Measurements from ENCODE around the gene LRRFIP1.
"Not testable (repeated sequence)": the region's sequence is repeated elsewhere in the genome, so short reads cannot be mapped to it uniquely, and the experiment has no call there.

Gene LRRFIP1

DNA sequence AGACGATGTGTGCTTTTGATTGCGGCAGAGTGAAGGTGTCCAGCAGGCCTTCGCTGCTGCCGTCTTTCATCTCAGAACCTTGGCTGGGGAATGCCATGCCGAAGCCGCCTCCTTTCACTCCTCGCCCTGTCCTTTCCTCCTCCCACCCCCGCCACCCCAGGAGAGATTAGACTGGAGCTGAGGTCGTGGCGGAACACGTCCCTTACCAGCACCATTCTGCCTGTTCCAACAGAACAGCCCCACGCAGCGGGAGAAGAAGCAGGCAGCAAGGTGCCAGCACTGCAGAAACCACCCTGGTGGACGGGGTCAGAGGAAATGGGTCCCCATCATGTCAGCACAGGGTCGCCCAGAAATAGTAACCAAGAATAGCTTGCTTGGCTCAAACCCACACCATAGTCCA lies 146.4 kb downstream of the LRRFIP1 start:
- Histone ChIP-seq H2AFZ (ENCODE audit: low read depth, low read length) (no peak overlapping the region), H3K4me3 (ENCODE audit: low read length) (no peak overlapping the region), H3K36me3 (ENCODE audit: insufficient read depth, low read length) (peaks cover 36% of the 10 kb centered on the region), H3K27me3 (ENCODE audit: insufficient read depth, low read length) (no peaks in the 10 kb centered on the region), H3K4me1 (ENCODE audit: insufficient read depth, low read length) (peaks cover 8% of the 10 kb centered on the region), H3K9me3 (ENCODE audit: low read length) (peaks cover 3% of the 10 kb centered on the region)

GRCh38 chr2:237774811-237775553 lies 147.6 kb downstream of the LRRFIP1 start:
- H3K4me3 ChIP-seq (ENCODE audit: low read length) = no peak overlapping the region
- peaks cover 35% of the 10 kb centered on the region for H3K36me3 ChIP-seq (ENCODE audit: insufficient read depth, low read length)
- peaks cover 8% of the 10 kb centered on the region for H3K4me1 ChIP-seq (ENCODE audit: insufficient read depth, low read length)
- no peaks in the 10 kb centered on the region for H3K27me3 ChIP-seq (ENCODE audit: insufficient read depth, low read length)
- peaks cover 3% of the 10 kb centered on the region for H3K9me3 ChIP-seq (ENCODE audit: low read length)
- no peak overlapping the region for H2AFZ ChIP-seq (ENCODE audit: low read depth, low read length)

- Histone ChIP-seq H2AFZ (ENCODE audit: low read depth, low read length) (no peak overlapping the region), H3K9me3 (ENCODE audit: low read length) (peaks cover 8% of the 10 kb centered on the region), H3K36me3 (ENCODE audit: insufficient read depth, low read length) (peaks cover 44% of the 10 kb centered on the region), H3K4me1 (ENCODE audit: insufficient read depth, low read length) (no peaks in the 10 kb centered on the region), H3K4me3 (ENCODE audit: low read length) (no peak overlapping the region), H3K27me3 (ENCODE audit: insufficient read depth, low read length) (no peaks in the 10 kb centered on the region)
These were observed 152.1 kb downstream of the LRRFIP1 start for GRCh38 chr2:237779521-237779920.

GRCh38 chr2:237782181-237782580 lies 154.8 kb downstream of the LRRFIP1 start:
- Histone ChIP-seq H3K4me1 (ENCODE audit: insufficient read depth, low read length) (no peaks in the 10 kb centered on the region), H3K9me3 (ENCODE audit: low read length) (peaks cover 13% of the 10 kb centered on the region), H3K4me3 (ENCODE audit: low read length) (no peak overlapping the region), H2AFZ (ENCODE audit: low read depth, low read length) (no peak overlapping the region), H3K27me3 (ENCODE audit: insufficient read depth, low read length) (no peaks in the 10 kb centered on the region), H3K36me3 (ENCODE audit: insufficient read depth, low read length) (peaks cover 33% of the 10 kb centered on the region)

DNA sequence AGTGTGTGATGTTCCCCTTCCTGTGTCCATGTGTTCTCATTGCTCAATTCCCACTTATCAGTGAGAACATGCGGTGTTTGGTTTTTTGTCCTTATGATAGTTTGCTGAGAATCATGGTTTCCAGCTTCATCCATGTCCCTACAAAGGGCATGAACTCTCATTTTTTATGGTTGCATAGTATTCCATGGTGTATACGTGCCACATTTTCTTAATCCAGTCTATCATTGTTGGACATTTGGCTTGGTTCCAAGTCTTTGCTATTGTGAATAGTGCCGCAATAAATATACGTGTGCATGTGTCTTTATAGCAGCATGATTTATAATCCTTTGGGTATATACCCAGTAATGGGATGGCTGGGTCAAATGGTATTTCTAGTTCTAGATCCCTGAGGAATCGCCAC lies 156.3 kb downstream of the LRRFIP1 start:
- H3K36me3 ChIP-seq (ENCODE audit: insufficient read depth, low read length) = peaks cover 27% of the 10 kb centered on the region
- not testable (repeated sequence) for H2AFZ ChIP-seq (ENCODE audit: low read depth, low read length)

DNA sequence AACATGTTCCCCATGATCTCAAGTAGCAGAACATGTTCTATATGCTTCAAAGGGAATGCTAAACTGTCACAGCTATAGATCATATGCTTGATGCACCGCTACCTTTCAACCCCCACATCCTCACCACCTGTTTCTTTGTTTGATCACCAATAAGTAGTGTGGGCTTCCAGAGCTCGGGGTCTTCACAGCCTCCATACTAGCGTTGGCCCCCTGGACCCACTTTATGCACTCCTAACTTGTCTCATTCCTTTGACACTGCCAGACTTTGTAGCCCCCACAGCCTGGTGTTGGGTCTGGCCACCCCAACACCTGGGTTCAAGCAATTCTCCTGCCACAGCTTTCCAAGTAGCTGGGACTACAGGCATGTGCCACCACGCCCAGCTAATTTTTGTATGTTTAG lies 159.5 kb downstream of the LRRFIP1 start:
- Histone ChIP-seq H3K4me1 (ENCODE audit: insufficient read depth, low read length) (no peaks in the 10 kb centered on the region), H3K9me3 (ENCODE audit: low read length) (peaks cover 10% of the 10 kb centered on the region), H3K36me3 (ENCODE audit: insufficient read depth, low read length) (peaks cover 2% of the 10 kb centered on the region), H3K27me3 (ENCODE audit: insufficient read depth, low read length) (no peaks in the 10 kb centered on the region), H2AFZ (ENCODE audit: low read depth, low read length) (no peak overlapping the region), H3K4me3 (ENCODE audit: low read length) (no peak overlapping the region)

More for the DNA sequence above, 156.3 kb downstream of the LRRFIP1 start:
- not testable (repeated sequence) for H3K4me1 ChIP-seq (ENCODE audit: insufficient read depth, low read length); H3K27me3 ChIP-seq (ENCODE audit: insufficient read depth, low read length); H3K4me3 ChIP-seq (ENCODE audit: low read length)
- H3K9me3 ChIP-seq (ENCODE audit: low read length) = peaks cover 10% of the 10 kb centered on the region

DNA sequence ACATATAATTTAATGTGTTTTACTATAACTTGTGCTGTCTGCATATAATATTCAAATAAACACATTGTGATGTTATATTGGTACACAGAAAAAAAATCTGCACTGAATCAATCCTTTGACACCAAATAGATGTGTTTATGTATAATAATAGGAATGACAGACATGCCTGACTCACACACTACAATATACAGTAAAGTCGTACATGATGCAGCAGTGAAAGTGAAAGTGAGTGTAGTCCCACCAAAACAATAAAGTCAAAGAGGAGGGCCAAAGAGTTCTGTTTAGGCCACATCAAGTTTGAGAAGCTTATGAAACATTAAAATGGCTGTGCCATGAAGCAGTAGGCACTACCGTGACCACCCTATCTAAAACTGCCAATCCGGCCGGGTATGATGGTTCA lies 163.0 kb downstream of the LRRFIP1 start:
- Histone ChIP-seq H3K4me3 (ENCODE audit: low read length) (no peak overlapping the region), H3K9me3 (ENCODE audit: low read length) (peaks cover 5% of the 10 kb centered on the region), H3K4me1 (ENCODE audit: insufficient read depth, low read length) (no peaks in the 10 kb centered on the region), H3K27me3 (ENCODE audit: insufficient read depth, low read length) (no peaks in the 10 kb centered on the region), H2AFZ (ENCODE audit: low read depth, low read length) (no peak overlapping the region), H3K36me3 (ENCODE audit: insufficient read depth, low read length) (no peaks in the 10 kb centered on the region)

GRCh38 chr2:237791977-237792727 lies 164.8 kb downstream of the LRRFIP1 start:
- Histone ChIP-seq H3K4me3 (ENCODE audit: low read length) (no peak overlapping the region), H3K4me1 (ENCODE audit: insufficient read depth, low read length) (no peaks in the 10 kb centered on the region)

GRCh38 chr2:237797253-237797652 lies 169.9 kb downstream of the LRRFIP1 start:
- H2AFZ ChIP-seq (ENCODE audit: low read depth, low read length) = no peak overlapping the region
- no peak overlapping the region for H3K4me3 ChIP-seq (ENCODE audit: low read length)
- no peaks in the 10 kb centered on the region for H3K36me3 ChIP-seq (ENCODE audit: insufficient read depth, low read length)
- no peaks in the 10 kb centered on the region for H3K27me3 ChIP-seq (ENCODE audit: insufficient read depth, low read length)
- no peaks in the 10 kb centered on the region for H3K4me1 ChIP-seq (ENCODE audit: insufficient read depth, low read length)
- H3K9me3 ChIP-seq (ENCODE audit: low read length) = peaks cover 4% of the 10 kb centered on the region

More at GRCh38 chr2:237791977-237792727, 164.8 kb downstream of the LRRFIP1 start:
- Histone ChIP-seq H3K36me3 (ENCODE audit: insufficient read depth, low read length) (no peaks in the 10 kb centered on the region), H2AFZ (ENCODE audit: low read depth, low read length) (no peak overlapping the region), H3K9me3 (ENCODE audit: low read length) (no peaks in the 10 kb centered on the region), H3K27me3 (ENCODE audit: insufficient read depth, low read length) (no peaks in the 10 kb centered on the region)

- no peaks in the 10 kb centered on the region for H3K27me3 ChIP-seq (ENCODE audit: insufficient read depth, low read length)
- no peak within 1 kb of the TSS for H2AFZ ChIP-seq (ENCODE audit: low read depth, low read length)
- H3K9me3 ChIP-seq (ENCODE audit: low read length) = peaks cover 4% of the 10 kb centered on the region
- no peak within 1 kb of the TSS for H3K4me3 ChIP-seq (ENCODE audit: low read length)
- no peaks in the 10 kb centered on the region for H3K36me3 ChIP-seq (ENCODE audit: insufficient read depth, low read length)
- no peaks in the 10 kb centered on the region for H3K4me1 ChIP-seq (ENCODE audit: insufficient read depth, low read length)
These were observed 171.1 kb downstream of the LRRFIP1 start, which contains the start of gene RBM44 for GRCh38 chr2:237798236-237799059. RBM44 (plus strand) TSS chr2:237798779; CDS start chr2:237813610, 14,831 bp downstream.

- no peaks in the 10 kb centered on the region for H3K27me3 ChIP-seq (ENCODE audit: insufficient read depth, low read length)
- H2AFZ ChIP-seq (ENCODE audit: low read depth, low read length) = no peak overlapping the region
- H3K36me3 ChIP-seq (ENCODE audit: insufficient read depth, low read length) = no peaks in the 10 kb centered on the region
- peaks cover 4% of the 10 kb centered on the region for H3K9me3 ChIP-seq (ENCODE audit: low read length)
- H3K4me1 ChIP-seq (ENCODE audit: insufficient read depth, low read length) = no peaks in the 10 kb centered on the region
- no peak overlapping the region for H3K4me3 ChIP-seq (ENCODE audit: low read length)
These were observed 171.7 kb downstream of the LRRFIP1 start for GRCh38 chr2:237799060-237799428.

- Histone ChIP-seq H2AFZ (ENCODE audit: low read depth, low read length) (no peak overlapping the region), H3K27me3 (ENCODE audit: insufficient read depth, low read length) (no peaks in the 10 kb centered on the region), H3K4me3 (ENCODE audit: low read length) (no peak overlapping the region), H3K36me3 (ENCODE audit: insufficient read depth, low read length) (no peaks in the 10 kb centered on the region), H3K4me1 (ENCODE audit: insufficient read depth, low read length) (no peaks in the 10 kb centered on the region), H3K9me3 (ENCODE audit: low read length) (peaks cover 4% of the 10 kb centered on the region)
These were observed 174.1 kb downstream of the LRRFIP1 start for GRCh38 chr2:237801466-237801865.

DNA sequence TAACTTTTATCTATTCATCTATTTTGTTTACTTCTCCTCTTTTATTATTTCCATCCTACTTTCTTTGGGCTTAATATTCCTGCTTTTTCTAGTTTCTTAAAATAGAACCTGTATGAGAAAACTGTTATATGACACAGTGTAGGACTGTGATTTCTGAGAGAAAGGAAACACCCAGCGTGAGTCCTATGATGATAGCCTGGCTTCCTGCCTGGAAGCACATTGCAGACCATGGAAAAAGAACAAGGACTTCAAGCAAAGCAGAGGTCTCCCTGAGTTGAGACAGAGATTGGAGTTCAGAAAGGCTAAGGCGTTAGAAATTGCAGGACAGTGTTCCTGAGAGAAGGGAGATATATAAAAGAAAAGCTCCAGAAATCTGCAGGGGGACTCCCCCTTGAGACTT lies 178.9 kb downstream of the LRRFIP1 start:
- H3K9me3 ChIP-seq (ENCODE audit: low read length) = no peaks in the 10 kb centered on the region
- H3K4me1 ChIP-seq (ENCODE audit: insufficient read depth, low read length) = no peaks in the 10 kb centered on the region
- H3K27me3 ChIP-seq (ENCODE audit: insufficient read depth, low read length) = no peaks in the 10 kb centered on the region
- no peak overlapping the region for H2AFZ ChIP-seq (ENCODE audit: low read depth, low read length)
- no peaks in the 10 kb centered on the region for H3K36me3 ChIP-seq (ENCODE audit: insufficient read depth, low read length)
- no peak overlapping the region for H3K4me3 ChIP-seq (ENCODE audit: low read length)

All from neuron (in vitro differentiated cells).